Measurements from ENCODE around the gene TSPAN5. TPM values are rescaled to one million over a fixed set of nuclear protein-coding genes. Genes with fewer than 3 reads are reported as not detected.

The TSPAN5 gene
- total RNA-seq, 5 donors from 2014 or later (not counting 1 experiment from before 2014, with no cell fraction given), result 9.6 to 12.4 (median 10.3) TPM

DNA sequence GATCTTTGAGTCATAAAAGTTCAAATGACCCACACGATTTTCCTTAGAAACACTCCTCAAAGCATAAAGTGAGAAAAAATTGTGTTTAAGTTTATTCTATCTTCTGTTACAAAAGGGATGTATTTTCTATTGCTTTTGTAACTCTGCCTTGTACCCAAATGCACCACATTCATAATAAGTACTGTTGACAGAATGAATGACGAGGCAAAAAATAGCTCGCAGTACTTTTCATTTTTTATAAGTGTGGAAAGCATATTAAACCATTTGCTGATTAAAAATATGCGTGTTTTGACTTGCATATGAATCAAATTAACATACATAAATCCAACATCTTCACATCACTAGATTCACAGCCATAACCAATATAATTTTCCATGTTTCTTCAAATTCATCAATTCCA, 11.2 kb upstream of the TSPAN5 start:
- H3K4me1 ChIP-seq (ENCODE audit: control insufficient read depth in 1 of 2, extremely low read depth in 1 of 2, insufficient read depth in 2 of 2, low read length in 2 of 2), result peaks cover 2 to 11% of the 10 kb centered on the region in 2 experiments
- DNase-seq, result no peak
- POLR2A ChIA-PET, result no interaction called here
- H3K27me3 ChIP-seq (replicated peaks in 1 of 2; ENCODE audit: control insufficient read depth in 2 of 2, extremely low read depth in 1 of 2, insufficient read depth in 2 of 2, low read length in 1 of 2), result no peaks in the 10 kb centered on the region
- no peak overlapping the region for H3K4me3 ChIP-seq (ENCODE audit: control insufficient read depth in 1 of 2, extremely low read depth in 1 of 2, low read length in 1 of 2)
- Mint-ChIP-seq H3K27me3 (no peaks in the 10 kb centered on the region), H3K4me3 (no peak overlapping the region), H3K4me1 (peaks cover 15 to 26% (median 18%) of the 10 kb centered on the region in 3 donors), H3K27ac (no peak overlapping the region), H3K9me3 (no peaks in the 10 kb centered on the region), H3K36me3 (no peaks in the 10 kb centered on the region)
- CTCF ChIA-PET, result interaction anchor here in 1 of 2 donors (1.1 kb wide), 1 partner anchor 26 kb away, joined by 3 read pairs; no protein-coding TSS in a partner anchor
- WGBS (ENCODE audit: insufficient coverage), result no CpG with 5 or more reads among the region's 4 CpGs
- no peaks in the 10 kb centered on the region for H3K36me3 ChIP-seq (ENCODE audit: control insufficient read depth in 2 of 2, extremely low read depth in 1 of 2, insufficient read depth in 1 of 2, low read length in 1 of 2)
- no peak overlapping the region for H3K27ac ChIP-seq (ENCODE audit: low read length)
- no peaks in the 10 kb centered on the region for H3K9me3 ChIP-seq
- ATAC-seq (replicated peaks in 1 of 4), result no peak

DNA sequence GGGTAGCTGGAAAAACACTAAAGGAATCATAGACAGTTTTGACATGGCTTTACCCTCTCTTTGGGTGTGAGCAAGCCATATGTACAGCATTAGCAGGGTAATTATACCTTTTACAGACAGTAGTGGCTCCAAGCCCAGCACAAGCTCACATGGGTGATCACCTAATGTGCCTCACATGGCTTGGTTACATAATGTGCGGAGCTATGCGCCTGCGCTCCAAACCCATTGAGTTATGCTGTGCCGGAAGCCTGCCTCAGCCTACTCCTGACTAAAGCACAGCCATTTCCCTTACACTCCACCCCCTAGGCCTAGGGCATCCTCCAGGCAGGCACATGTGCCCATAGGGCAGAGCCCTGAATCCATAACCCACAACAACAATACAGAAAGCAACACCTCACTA, 6.5 kb upstream of the TSPAN5 start:
- DNase-seq (no peak), ATAC-seq (replicated peaks in 1 of 4) (no peak)
- Mint-ChIP-seq H3K27ac (peak overlapping the region; percentile 85 to 99), H3K9me3 (no peaks in the 10 kb centered on the region), H3K4me3 (peak overlapping the region in 1 of 3 donors; percentile 76), H3K36me3 (no peaks in the 10 kb centered on the region), H3K27me3 (no peaks in the 10 kb centered on the region), H3K4me1 (peaks cover 46 to 50% (median 46%) of the 10 kb centered on the region in 3 donors)
- Histone ChIP-seq H3K27me3 (replicated peaks in 1 of 2; ENCODE audit: control insufficient read depth in 2 of 2, extremely low read depth in 1 of 2, insufficient read depth in 2 of 2, low read length in 1 of 2) (no peaks in the 10 kb centered on the region), H3K9me3 (no peaks in the 10 kb centered on the region), H3K36me3 (ENCODE audit: control insufficient read depth in 2 of 2, extremely low read depth in 1 of 2, insufficient read depth in 1 of 2, low read length in 1 of 2) (no peaks in the 10 kb centered on the region), H3K4me1 (ENCODE audit: control insufficient read depth in 1 of 2, extremely low read depth in 1 of 2, insufficient read depth in 2 of 2, low read length in 2 of 2) (peaks cover 28 to 31% of the 10 kb centered on the region in 2 experiments), H3K27ac (ENCODE audit: low read length) (peak overlapping the region; percentile 97), H3K4me3 (ENCODE audit: control insufficient read depth in 1 of 2, extremely low read depth in 1 of 2, low read length in 1 of 2) (no peak overlapping the region)
- 94% methylated on average over 4 of the region's 4 CpGs for WGBS (ENCODE audit: insufficient coverage)
- CTCF ChIA-PET, result no interaction called here
- POLR2A ChIA-PET, result interaction anchor here in 1 of 2 donors (0.6 to 0.8 kb wide), 3 partner anchors 11 to 890 kb away, joined by 3 to 8 read pairs (median 5); no protein-coding TSS in a partner anchor

DNA sequence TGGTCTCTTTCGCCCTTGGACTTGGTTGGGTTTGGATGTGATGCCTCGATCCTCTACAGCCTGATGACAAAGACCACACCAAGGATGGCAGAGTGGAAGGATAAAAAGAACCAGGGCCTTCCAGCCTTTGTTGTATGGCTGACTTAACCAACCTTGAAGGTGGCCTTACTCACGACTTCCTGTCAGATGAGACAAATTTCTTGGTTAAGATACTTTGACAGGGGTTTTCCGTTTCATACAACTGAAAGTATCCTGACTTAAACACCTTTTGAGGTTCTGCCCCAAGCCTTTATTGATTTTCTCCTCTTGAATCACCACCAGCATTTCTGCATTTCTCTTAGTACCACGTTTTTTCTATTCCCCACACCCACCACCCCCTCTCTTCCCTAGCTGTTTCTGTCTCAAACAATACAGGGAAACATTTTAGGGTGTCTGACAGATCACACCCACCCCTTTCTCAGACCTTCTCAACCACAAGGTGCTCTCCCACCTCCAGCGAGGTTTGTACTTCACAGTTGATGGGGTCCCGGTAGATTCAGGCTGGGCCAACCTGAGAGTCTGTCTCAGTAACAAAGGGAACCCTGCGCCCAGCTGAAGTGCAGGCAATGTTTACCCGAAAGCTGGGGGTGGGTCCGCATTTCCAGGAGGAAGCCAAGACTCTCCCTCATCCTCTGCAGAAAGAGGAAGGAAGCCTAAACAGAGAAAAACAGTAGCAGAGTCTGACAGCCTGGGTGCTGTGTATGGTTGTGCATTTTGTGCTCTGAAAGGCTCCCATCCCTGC, 5.0 kb upstream of the TSPAN5 start:
- POLR2A ChIA-PET, result interaction anchor here in 1 of 2 donors (0.6 kb wide), 1 partner anchor 15 kb away, joined by 3 read pairs; no protein-coding TSS in a partner anchor
- WGBS (ENCODE audit: insufficient coverage), result 0% methylated on average over 3 of the region's 10 CpGs
- Histone ChIP-seq H3K27me3 (replicated peaks in 1 of 2; ENCODE audit: control insufficient read depth in 2 of 2, extremely low read depth in 1 of 2, insufficient read depth in 2 of 2, low read length in 1 of 2) (no peaks in the 10 kb centered on the region), H3K36me3 (ENCODE audit: control insufficient read depth in 2 of 2, extremely low read depth in 1 of 2, insufficient read depth in 1 of 2, low read length in 1 of 2) (no peaks in the 10 kb centered on the region), H3K4me1 (ENCODE audit: control insufficient read depth in 1 of 2, extremely low read depth in 1 of 2, insufficient read depth in 2 of 2, low read length in 2 of 2) (peaks cover 34 to 43% of the 10 kb centered on the region in 2 experiments), H3K4me3 (ENCODE audit: control insufficient read depth in 1 of 2, extremely low read depth in 1 of 2, low read length in 1 of 2) (peak overlapping the region in 1 of 2 donors; percentile 17), H3K9me3 (no peaks in the 10 kb centered on the region), H3K27ac (ENCODE audit: low read length) (peak overlapping the region; percentile 97)
- H3K9me3 Mint-ChIP-seq, result no peaks in the 10 kb centered on the region
- CTCF ChIA-PET, result no interaction called here
- ATAC-seq (replicated peaks in 1 of 4) (peak; percentile 66 to 77 (median 69)), DNase-seq (peak in 34 of 35 experiments; percentile 6 to 86 (median 36))
- peak overlapping the region; percentile 70 to 76 (median 73) for H3K4me3 Mint-ChIP-seq
- H3K36me3 Mint-ChIP-seq, result no peaks in the 10 kb centered on the region
- peaks cover 57 to 62% (median 57%) of the 10 kb centered on the region in 3 donors for H3K4me1 Mint-ChIP-seq
- peak overlapping the region; percentile 98 to 99 for H3K27ac Mint-ChIP-seq
- no peaks in the 10 kb centered on the region for H3K27me3 Mint-ChIP-seq

DNA sequence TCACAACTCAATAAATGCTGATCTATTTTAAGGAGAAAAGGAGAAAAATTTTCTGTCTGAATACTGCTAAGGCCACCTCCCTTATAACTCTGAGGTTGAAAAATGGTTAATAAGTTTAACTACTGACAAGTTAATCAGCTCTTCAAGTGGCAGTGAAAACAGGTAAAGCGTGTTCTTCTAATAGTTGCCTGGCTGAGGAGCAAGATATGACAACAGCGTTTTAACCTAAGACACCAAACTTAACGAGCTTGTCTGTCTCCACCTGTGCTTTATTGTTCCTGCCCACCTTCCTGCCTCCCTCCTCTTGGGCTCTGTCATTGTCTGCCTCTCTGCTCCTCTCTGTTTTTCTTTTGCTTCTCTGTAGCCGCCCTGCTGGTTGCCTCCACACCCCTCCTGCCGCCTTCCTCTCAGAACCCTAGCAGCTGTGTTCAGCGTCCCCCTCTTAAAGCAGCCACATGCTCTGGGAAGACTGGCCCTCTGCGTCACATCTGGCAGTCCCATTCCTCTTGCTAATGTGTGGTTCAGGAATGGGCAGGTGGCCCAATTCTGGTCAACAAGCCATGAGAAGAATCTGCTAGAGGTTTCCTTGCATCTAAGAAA, 4.3 kb upstream of the TSPAN5 start:
- CTCF ChIA-PET, result no interaction called here
- no peaks in the 10 kb centered on the region for H3K9me3 Mint-ChIP-seq
- ATAC-seq (replicated peaks in 1 of 4), result peak; percentile 21 to 56 (median 40)
- peak overlapping the region; percentile 17 to 76 (median 73) for H3K4me3 Mint-ChIP-seq
- no peaks in the 10 kb centered on the region for H3K9me3 ChIP-seq
- POLR2A ChIA-PET, result interaction anchor here in 1 of 2 donors (0.6 kb wide), 1 partner anchor 14 kb away, joined by 3 read pairs; no protein-coding TSS in a partner anchor
- 15% methylated on average over 4 of the region's 7 CpGs for WGBS (ENCODE audit: insufficient coverage)
- peak overlapping the region; percentile 97 for H3K27ac ChIP-seq (ENCODE audit: low read length)
- H3K27me3 Mint-ChIP-seq, result no peaks in the 10 kb centered on the region
- peak in 34 of 35 experiments; percentile 4 to 66 (median 38) for DNase-seq
- no peaks in the 10 kb centered on the region for H3K36me3 ChIP-seq (ENCODE audit: control insufficient read depth in 2 of 2, extremely low read depth in 1 of 2, insufficient read depth in 1 of 2, low read length in 1 of 2)
- peaks cover 57 to 62% (median 58%) of the 10 kb centered on the region in 3 donors for H3K4me1 Mint-ChIP-seq
- H3K4me3 ChIP-seq (ENCODE audit: control insufficient read depth in 1 of 2, extremely low read depth in 1 of 2, low read length in 1 of 2), result peak overlapping the region; percentile 4 to 12
- no peaks in the 10 kb centered on the region for H3K27me3 ChIP-seq (replicated peaks in 1 of 2; ENCODE audit: control insufficient read depth in 2 of 2, extremely low read depth in 1 of 2, insufficient read depth in 2 of 2, low read length in 1 of 2)
- H3K4me1 ChIP-seq (ENCODE audit: control insufficient read depth in 1 of 2, extremely low read depth in 1 of 2, insufficient read depth in 2 of 2, low read length in 2 of 2), result peaks cover 34 to 43% of the 10 kb centered on the region in 2 experiments
- no peaks in the 10 kb centered on the region for H3K36me3 Mint-ChIP-seq
- H3K27ac Mint-ChIP-seq, result peak overlapping the region; percentile 98 to 99

DNA sequence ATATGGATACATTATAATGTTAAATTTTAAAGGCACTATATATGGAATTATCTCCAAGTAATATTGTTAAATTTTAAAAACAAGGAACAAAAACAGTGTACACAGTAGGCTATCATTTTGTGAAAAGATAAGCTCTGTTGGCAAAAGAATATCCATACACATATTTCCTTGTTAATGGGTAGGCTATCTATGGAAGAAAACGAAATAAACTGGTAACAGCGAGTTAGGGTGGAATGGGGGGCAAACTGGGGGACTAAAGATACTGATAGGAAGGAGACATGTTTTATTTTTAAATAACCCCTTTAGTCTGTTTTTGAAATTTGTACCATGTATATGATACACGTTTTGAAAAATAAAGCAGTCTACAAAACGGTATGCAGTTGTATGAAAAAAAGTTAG, 3.6 kb upstream of the TSPAN5 start:
- Mint-ChIP-seq H3K36me3 (no peaks in the 10 kb centered on the region), H3K4me1 (peaks cover 61 to 65% (median 62%) of the 10 kb centered on the region in 3 donors), H3K4me3 (no peak overlapping the region), H3K27ac (peak overlapping the region; percentile 98 to 99), H3K27me3 (no peaks in the 10 kb centered on the region), H3K9me3 (no peaks in the 10 kb centered on the region)
- POLR2A ChIA-PET, result interaction anchor here in 1 of 2 donors (0.7 kb wide), 1 partner anchor 27 kb away, joined by 13 read pairs; no protein-coding TSS in a partner anchor
- no peaks in the 10 kb centered on the region for H3K27me3 ChIP-seq (replicated peaks in 1 of 2; ENCODE audit: control insufficient read depth in 2 of 2, extremely low read depth in 1 of 2, insufficient read depth in 2 of 2, low read length in 1 of 2)
- H3K27ac ChIP-seq (ENCODE audit: low read length), result peak overlapping the region; percentile 97
- H3K4me3 ChIP-seq (ENCODE audit: control insufficient read depth in 1 of 2, extremely low read depth in 1 of 2, low read length in 1 of 2), result no peak overlapping the region
- no peaks in the 10 kb centered on the region for H3K36me3 ChIP-seq (ENCODE audit: control insufficient read depth in 2 of 2, extremely low read depth in 1 of 2, insufficient read depth in 1 of 2, low read length in 1 of 2)
- no peak for ATAC-seq (replicated peaks in 1 of 4)
- no peak for DNase-seq
- WGBS (ENCODE audit: insufficient coverage), result 60% methylated on average over 1 of the region's 4 CpGs
- no peaks in the 10 kb centered on the region for H3K9me3 ChIP-seq
- H3K4me1 ChIP-seq (ENCODE audit: control insufficient read depth in 1 of 2, extremely low read depth in 1 of 2, insufficient read depth in 2 of 2, low read length in 2 of 2), result peaks cover 36 to 45% of the 10 kb centered on the region in 2 experiments
- CTCF ChIA-PET, result interaction anchor here in 1 of 2 donors (1.0 to 1.3 kb wide), 3 partner anchors 194 to 1287 kb away, joined by 3 to 4 read pairs (median 4); partner anchors contain the start of gene EIF4E

All from T-cell (primary cell).